ENCODE data around the gene PPP1R1A. TPM values are rescaled to one million over a fixed set of nuclear protein-coding genes. Genes with fewer than 3 reads are reported as not detected.

PPP1R1A gene
- total RNA-seq, 1 experiment from 2014 or later = 110 TPM

- DNase-seq (ENCODE audit: low spot score) = no peak
- no peaks in the 10 kb centered on the region for H3K9me3 ChIP-seq (ENCODE audit: low read depth, low read length, poor library complexity, severe bottlenecking)
- intact Hi-C loops (cut with micrococcal nuclease; ENCODE audit: unreplicated experiment) = no loop called here
- ChIA-PET POLR2A (ENCODE audit: low non-redundant PET) (no interaction called here), CTCF (no interaction called here)
- no peak for TF ChIP-seq EZH2 (IDR thresholded peaks at IDR 0.05; ENCODE audit: borderline replicate concordance, low read depth, low read length, poor library complexity, severe bottlenecking)
- TF ChIP-seq, protein P1, sequence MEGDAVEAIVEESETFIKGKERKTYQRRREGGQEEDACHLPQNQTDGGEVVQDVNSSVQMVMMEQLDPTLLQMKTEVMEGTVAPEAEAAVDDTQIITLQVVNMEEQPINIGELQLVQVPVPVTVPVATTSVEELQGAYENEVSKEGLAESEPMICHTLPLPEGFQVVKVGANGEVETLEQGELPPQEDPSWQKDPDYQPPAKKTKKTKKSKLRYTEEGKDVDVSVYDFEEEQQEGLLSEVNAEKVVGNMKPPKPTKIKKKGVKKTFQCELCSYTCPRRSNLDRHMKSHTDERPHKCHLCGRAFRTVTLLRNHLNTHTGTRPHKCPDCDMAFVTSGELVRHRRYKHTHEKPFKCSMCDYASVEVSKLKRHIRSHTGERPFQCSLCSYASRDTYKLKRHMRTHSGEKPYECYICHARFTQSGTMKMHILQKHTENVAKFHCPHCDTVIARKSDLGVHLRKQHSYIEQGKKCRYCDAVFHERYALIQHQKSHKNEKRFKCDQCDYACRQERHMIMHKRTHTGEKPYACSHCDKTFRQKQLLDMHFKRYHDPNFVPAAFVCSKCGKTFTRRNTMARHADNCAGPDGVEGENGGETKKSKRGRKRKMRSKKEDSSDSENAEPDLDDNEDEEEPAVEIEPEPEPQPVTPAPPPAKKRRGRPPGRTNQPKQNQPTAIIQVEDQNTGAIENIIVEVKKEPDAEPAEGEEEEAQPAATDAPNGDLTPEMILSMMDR (conservative IDR thresholded peaks at IDR 0.05; ENCODE audit: low read depth, low read length) = no peak
- H3K4me1 ChIP-seq (ENCODE audit: insufficient read depth, low read length, poor library complexity, severe bottlenecking) = peaks cover 14% of the 10 kb centered on the region
- no TSS peak for BruUV-seq (replicated peaks)
- H3K27me3 ChIP-seq (replicated peaks; ENCODE audit: insufficient read depth, low read depth, low read length, poor library complexity) = no peaks in the 10 kb centered on the region
- peaks cover 5% of the 10 kb centered on the region for H3K36me3 ChIP-seq (ENCODE audit: insufficient read depth, low read length, poor library complexity, severe bottlenecking)
- no peak overlapping the region for H3K27ac ChIP-seq (ENCODE audit: low read depth, low read length, poor library complexity, severe bottlenecking)
- H3K4me3 ChIP-seq (ENCODE audit: low read depth, low read length, poor library complexity, severe bottlenecking) = no peak overlapping the region
Measured at GRCh38 chr12:54569995-54570528, 18.4 kb downstream of the PPP1R1A start.

DNA sequence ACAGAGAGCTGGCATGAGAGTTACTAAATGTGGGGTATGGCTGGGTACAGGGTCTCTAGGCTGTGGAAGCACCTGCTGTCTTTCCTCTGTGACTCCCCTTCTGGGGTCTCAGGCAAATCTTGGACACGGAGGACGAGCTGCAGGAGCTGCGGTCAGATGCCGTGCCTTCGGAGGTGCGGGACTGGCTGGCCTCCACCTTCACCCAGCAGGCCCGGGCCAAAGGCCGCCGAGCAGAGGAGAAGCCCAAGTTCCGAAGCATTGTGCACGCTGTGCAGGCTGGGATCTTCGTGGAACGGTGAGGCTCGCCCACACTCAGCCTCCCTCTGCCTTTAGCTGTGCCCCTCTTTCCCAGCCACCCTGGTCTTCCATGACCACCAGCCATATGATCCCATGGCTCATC is 19.4 kb downstream of the PPP1R1A start:
- TF ChIP-seq EZH2 (IDR thresholded peaks at IDR 0.05; ENCODE audit: borderline replicate concordance, low read depth, low read length, poor library complexity, severe bottlenecking) = no peak
- TF ChIP-seq, protein P1 (conservative IDR thresholded peaks at IDR 0.05; ENCODE audit: low read depth, low read length) = no peak
- Histone ChIP-seq H3K27ac (ENCODE audit: low read depth, low read length, poor library complexity, severe bottlenecking) (no peak overlapping the region), H3K27me3 (replicated peaks; ENCODE audit: insufficient read depth, low read depth, low read length, poor library complexity) (no peaks in the 10 kb centered on the region), H3K36me3 (ENCODE audit: insufficient read depth, low read length, poor library complexity, severe bottlenecking) (peaks cover 5% of the 10 kb centered on the region), H3K4me3 (ENCODE audit: low read depth, low read length, poor library complexity, severe bottlenecking) (no peak overlapping the region), H3K9me3 (ENCODE audit: low read depth, low read length, poor library complexity, severe bottlenecking) (no peaks in the 10 kb centered on the region), H3K4me1 (ENCODE audit: insufficient read depth, low read length, poor library complexity, severe bottlenecking) (peaks cover 20% of the 10 kb centered on the region)
- BruUV-seq (replicated peaks) = no TSS peak
- DNase-seq (ENCODE audit: low spot score) = no peak
- ChIA-PET CTCF (no interaction called here), POLR2A (ENCODE audit: low non-redundant PET) (no interaction called here)
- intact Hi-C loops (cut with micrococcal nuclease; ENCODE audit: unreplicated experiment) = no loop called here

- CTCF ChIA-PET = interaction anchor here (1.2 kb wide), 1 partner anchor 13 kb away, joined by 3 read pairs; no protein-coding TSS in a partner anchor
Measured at GRCh38 chr12:54566792-54567191, 21.7 kb downstream of the PPP1R1A start.

More at GRCh38 chr12:54566792-54567191, 21.7 kb downstream of the PPP1R1A start:
- Histone ChIP-seq H3K27ac (ENCODE audit: low read depth, low read length, poor library complexity, severe bottlenecking) (no peak overlapping the region), H3K9me3 (ENCODE audit: low read depth, low read length, poor library complexity, severe bottlenecking) (no peaks in the 10 kb centered on the region), H3K4me1 (ENCODE audit: insufficient read depth, low read length, poor library complexity, severe bottlenecking) (peaks cover 20% of the 10 kb centered on the region), H3K27me3 (replicated peaks; ENCODE audit: insufficient read depth, low read depth, low read length, poor library complexity) (no peaks in the 10 kb centered on the region), H3K36me3 (ENCODE audit: insufficient read depth, low read length, poor library complexity, severe bottlenecking) (no peaks in the 10 kb centered on the region), H3K4me3 (ENCODE audit: low read depth, low read length, poor library complexity, severe bottlenecking) (no peak overlapping the region)
- no TSS peak for BruUV-seq (replicated peaks)
- POLR2A ChIA-PET (ENCODE audit: low non-redundant PET) = interaction anchor here (0.5 kb wide), 1 partner anchor 1380 kb away, joined by 3 read pairs; no protein-coding TSS in a partner anchor
- intact Hi-C loops (cut with micrococcal nuclease; ENCODE audit: unreplicated experiment) = no loop called here
- DNase-seq (ENCODE audit: low spot score) = no peak
- TF ChIP-seq, protein P1 (conservative IDR thresholded peaks at IDR 0.05; ENCODE audit: low read depth, low read length) = no peak
- no peak for TF ChIP-seq EZH2 (IDR thresholded peaks at IDR 0.05; ENCODE audit: borderline replicate concordance, low read depth, low read length, poor library complexity, severe bottlenecking)
